GM18858 (cell line): ENCODE results near the gene TFF3.
"Not testable (repeated sequence)": the region's sequence is repeated elsewhere in the genome, so short reads cannot be mapped to it uniquely, and the experiment has no call there.

ENCODE experiments used
- ATAC-seq: cut with Tn5 transposase; IDR thresholded peaks from one replicate; pipeline ENCODE4 v1.9.1; 2021; ENCODE audit not compliant: unreplicated experiment

Gene TFF3

GRCh38 chr21:42306366-42307035 is 8.7 kb downstream of the TFF3 start:
- ATAC-seq: no peak

- no peak for ATAC-seq
These were observed 9.5 kb downstream of the TFF3 start for GRCh38 chr21:42305707-42306147.

GRCh38 chr21:42304556-42305454 is 10.4 kb downstream of the TFF3 start:
- ATAC-seq: no peak

GRCh38 chr21:42303443-42303842 is 11.8 kb downstream of the TFF3 start:
- no peak for ATAC-seq

- no peak for ATAC-seq
These were observed 12.4 kb downstream of the TFF3 start for GRCh38 chr21:42302794-42303193.

- ATAC-seq: no peak
These were observed 13.0 kb downstream of the TFF3 start for GRCh38 chr21:42302076-42302650.

- no peak for ATAC-seq
These were observed 13.7 kb downstream of the TFF3 start for GRCh38 chr21:42301371-42302075.

GRCh38 chr21:42300956-42301355 is 14.3 kb downstream of the TFF3 start:
- no peak for ATAC-seq

- ATAC-seq: no peak
These were observed 15.1 kb downstream of the TFF3 start for GRCh38 chr21:42300045-42300583.

GRCh38 chr21:42299324-42300044 is 15.7 kb downstream of the TFF3 start:
- no peak for ATAC-seq

- ATAC-seq: no peak
These were observed 16.6 kb downstream of the TFF3 start for GRCh38 chr21:42298657-42299056.

GRCh38 chr21:42298237-42298636 is 17.0 kb downstream of the TFF3 start:
- ATAC-seq: no peak

- no peak for ATAC-seq
These were observed 17.8 kb downstream of the TFF3 start for GRCh38 chr21:42297377-42297776.

GRCh38 chr21:42296501-42296900 is 18.7 kb downstream of the TFF3 start:
- ATAC-seq: no peak

GRCh38 chr21:42295845-42296244 is 19.4 kb downstream of the TFF3 start:
- ATAC-seq: no peak

- no peak for ATAC-seq
These were observed 20.8 kb downstream of the TFF3 start for GRCh38 chr21:42294273-42294880.

- no peak for ATAC-seq
These were observed 21.4 kb downstream of the TFF3 start for GRCh38 chr21:42293649-42294272.

- ATAC-seq: not testable (repeated sequence)
These were observed 22.6 kb downstream of the TFF3 start for GRCh38 chr21:42292563-42293142.
